OCI-LY7 (cell line): ENCODE data around the gene MLANA. TPM values are rescaled to one million over a fixed set of nuclear protein-coding genes. Genes with fewer than 3 reads are reported as not detected.

Experiments
- BruUV-seq: library from RNA; stranded (reverse); fragments of 400-500 nt; replicated peaks from 2 replicates; lab custom pipeline; 2021; lab: Mats Ljungman, UMichigan
- CTCF ChIA-PET: fragments of 300-600 bp; sonication (Branson Sonifier 250); formaldehyde crosslinking; loops from one replicate; lab custom pipeline; 2022; ENCODE audit warnings: antibody characterized with exemption; ENCODE audit not compliant: unreplicated experiment; lab: Charles Lee
- POLR2A ChIA-PET: fragments of 300-600 bp; sonication (Branson Sonifier 250); formaldehyde crosslinking; loops from one replicate; lab custom pipeline; 2022; ENCODE audit warnings: antibody characterized with exemption; lab: Charles Lee
- DNase-seq: peaks from one replicate; pipeline ENCODE4 v3.0.0-alpha.2; 2015; ENCODE audit warnings: low spot score
- H2AFZ ChIP-seq: fragments of 200-600 bp; sonication (generic), shearing (Covaris generic); 2 replicates; pipeline ENCODE4 v1.6.1; 2014; ENCODE audit warnings: mild to moderate bottlenecking, antibody characterized with exemption, low read length, moderate library complexity
- H3K27ac ChIP-seq: fragments of 200-600 bp; sonication (generic); 2 replicates; pipeline ENCODE4 v1.5.1; 2014; ENCODE audit warnings: mixed run types, low read depth, mild to moderate bottlenecking, moderate library complexity, low read length, inconsistent platforms; ENCODE audit not compliant: poor library complexity, severe bottlenecking
- H3K36me3 ChIP-seq: fragments of 200-600 bp; sonication (generic); 2 replicates; pipeline ENCODE4 v1.6.1; 2014; ENCODE audit warnings: mild to moderate bottlenecking, antibody characterized with exemption, low read length, moderate library complexity, mixed read lengths; ENCODE audit not compliant: insufficient read depth
- H3K4me1 ChIP-seq: fragments of 200-600 bp; sonication (generic); 2 replicates; pipeline ENCODE4 v1.5.1; 2014; ENCODE audit warnings: mild to moderate bottlenecking, low read length; ENCODE audit not compliant: insufficient read depth, poor library complexity, severe bottlenecking
- H3K4me2 ChIP-seq: fragments of 200-600 bp; sonication (generic); 2 replicates; pipeline ENCODE4 v1.6.1; 2014; ENCODE audit warnings: mild to moderate bottlenecking, low read length
- H3K4me3 ChIP-seq: fragments of 200-600 bp; sonication (generic); 2 replicates; pipeline ENCODE4 v1.5.1; 2014; ENCODE audit warnings: mild to moderate bottlenecking, low read depth, low read length; ENCODE audit not compliant: poor library complexity, severe bottlenecking
- H3K79me2 ChIP-seq: fragments of 200-600 bp; sonication (generic); 2 replicates; pipeline ENCODE4 v1.6.1; 2016; ENCODE audit warnings: low read depth, mild to moderate bottlenecking, low read length, moderate library complexity, mixed read lengths; ENCODE audit not compliant: insufficient read depth
- H3K9me2 ChIP-seq: fragments of 200-600 bp; sonication (generic); 2 replicates; pipeline ENCODE4 v1.6.1; 2016; ENCODE audit warnings: mild to moderate bottlenecking, low read length, mixed read lengths; ENCODE audit not compliant: insufficient read depth
- H3K9me3 ChIP-seq: fragments of 200-600 bp; sonication (generic); 2 replicates; pipeline ENCODE4 v1.6.1; 2014; ENCODE audit warnings: mild to moderate bottlenecking, mixed run types, low read length, mixed read lengths
- H4K20me1 ChIP-seq: fragments of 200-600 bp; sonication (generic); 2 replicates; pipeline ENCODE4 v1.6.1; 2014; ENCODE audit warnings: mild to moderate bottlenecking, antibody characterized with exemption, low read length, moderate library complexity, mixed read lengths; ENCODE audit not compliant: insufficient read depth
- CTCF ChIP-seq: fragments of 200-600 bp; sonication (generic); conservative IDR thresholded peaks from 2 replicates; pipeline ENCODE4 v1.5.1; 2014; ENCODE audit warnings: mild to moderate bottlenecking, antibody characterized with exemption, low read length, moderate library complexity, mixed read lengths
- EZH2phosphoT487 ChIP-seq: fragments of 200-600 bp; sonication (generic); IDR thresholded peaks from 2 replicates; pipeline ENCODE4 v1.6.1; 2018; ENCODE audit warnings: low read depth, borderline replicate concordance, mild to moderate bottlenecking, mixed run types, antibody characterized with exemption, low read length, moderate library complexity, mixed read lengths
- intact Hi-C: fragments of 100-400 bp; cut with micrococcal nuclease; formaldehyde crosslinking; loops from one replicate; pipeline ENCODE4 v1.10.0; 2022; ENCODE audit not compliant: unreplicated experiment
- total RNA-seq, 2 experiments: library from RNA; depleted of rRNA in 1 of 2; stranded (reverse); fragments of >200 nt in 1 of 2; shearing (Covaris generic) in 1 of 2; gene quantifications; 2 replicates each; pipeline ENCODE4 v1.2.3, GENCODE V29; 2014 to 2022

MLANA gene
- total RNA-seq, 2 experiments from 2014 or later, result not detected

- ChIA-PET POLR2A (interaction anchor here (0.8 to 1.2 kb wide), 2 partner anchors 9 to 561 kb away, joined by 3 to 6 read pairs; no protein-coding TSS in a partner anchor), CTCF (no interaction called here)
- Histone ChIP-seq H3K36me3 (no peaks in the 10 kb centered on the region), H2AFZ (no peak overlapping the region), H3K4me1 (no peaks in the 10 kb centered on the region), H3K4me2 (no peak overlapping the region), H4K20me1 (no peaks in the 10 kb centered on the region), H3K27ac (no peak overlapping the region), H3K79me2 (no peaks in the 10 kb centered on the region), H3K4me3 (no peak overlapping the region), H3K9me3 (no peaks in the 10 kb centered on the region), H3K9me2 (no peaks in the 10 kb centered on the region)
- intact Hi-C loops, result no loop called here
- DNase-seq, result no peak
- BruUV-seq, result no TSS peak
- TF ChIP-seq EZH2phosphoT487, result no peak
- no peak for TF ChIP-seq CTCF
These were observed 20.0 kb upstream of the MLANA start for GRCh38 chr9:5870691-5871090.

DNA sequence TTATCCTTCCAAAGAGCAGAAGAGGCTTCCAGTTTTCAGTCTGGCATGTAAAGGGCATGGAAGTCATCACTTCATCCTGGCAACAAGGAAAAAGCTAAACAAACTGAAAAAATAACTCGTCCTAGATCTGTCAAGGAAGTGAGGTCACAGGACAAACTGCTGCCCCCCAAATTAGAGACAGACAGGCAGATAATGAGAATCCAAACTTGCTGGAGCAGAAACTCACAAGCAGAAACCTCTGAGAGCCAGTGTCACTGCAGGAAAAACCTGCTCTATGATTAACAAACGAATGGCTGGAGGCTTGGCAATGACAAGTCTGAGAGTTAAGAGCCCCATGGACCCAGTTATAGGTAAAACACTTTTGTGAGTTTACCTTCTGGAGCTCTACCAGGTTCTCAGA lies 18.9 kb upstream of the MLANA start:
- Histone ChIP-seq H2AFZ (no peak overlapping the region), H3K9me3 (no peaks in the 10 kb centered on the region)
- POLR2A ChIA-PET, result no interaction called here

More for the DNA sequence above, 18.9 kb upstream of the MLANA start:
- H3K9me2 ChIP-seq, result no peaks in the 10 kb centered on the region
- no peaks in the 10 kb centered on the region for H4K20me1 ChIP-seq
- no peak overlapping the region for H3K27ac ChIP-seq
- no peaks in the 10 kb centered on the region for H3K4me1 ChIP-seq
- TF ChIP-seq CTCF (no peak), EZH2phosphoT487 (no peak)
- H3K4me3 ChIP-seq, result no peak overlapping the region
- CTCF ChIA-PET, result no interaction called here
- H3K79me2 ChIP-seq, result no peaks in the 10 kb centered on the region
- intact Hi-C loops, result no loop called here
- H3K36me3 ChIP-seq, result no peaks in the 10 kb centered on the region
- no peak overlapping the region for H3K4me2 ChIP-seq
- no TSS peak for BruUV-seq
- no peak for DNase-seq
